Suprapubic skin (tissue), 3 donors: Measurements from ENCODE around the gene MLH1.

Source experiments
- CTCF ChIP-seq, 2 donors: fragments of 200-600 bp in 1 of 2; fragments of 450-650 bp in 1 of 2; sonication (generic) in 1 of 2; IDR thresholded peaks; one replicate each; pipeline ENCODE4 v1.5.1; 2016 to 2019; ENCODE audit warnings: antibody characterized with exemption in 2 of 2, mild to moderate bottlenecking in 1 of 2, moderate library complexity in 1 of 2
- POLR2A ChIP-seq, 2 donors: fragments of 450-650 bp; IDR thresholded peaks; one replicate each; pipeline ENCODE4 v1.6.1; 2017; ENCODE audit warnings: antibody characterized with exemption in 2 of 2, mild to moderate bottlenecking in 2 of 2, moderate library complexity in 2 of 2

- TF ChIP-seq POLR2A (IDR thresholded peaks at IDR 0.05) (no peak), CTCF (IDR thresholded peaks at IDR 0.05) (no peak)
Measured at GRCh38 chr3:36965440-36965839, 27.9 kb upstream of the MLH1 start.
